Activated CD4-positive, alpha-beta T cell treated with anti-CD3 and anti-CD28 coated beads for 4 hours (primary cell): ENCODE measurements around the gene PSMA4.
A peak's percentile ranks its signal among the peaks of the same experiment; 100 is the strongest.
"Not testable (repeated sequence)": the region's sequence is repeated elsewhere in the genome, so short reads cannot be mapped to it uniquely, and the experiment has no call there.

ENCODE experiments used
- DNase-seq, 2 donors: peaks; one replicate each; pipeline ENCODE4 v3.0.0-alpha.2; 2020

PSMA4 gene

GRCh38 chr15:78552597-78552996 is 12.4 kb downstream of the PSMA4 start:
- DNase-seq: no peak

- not testable (repeated sequence) for DNase-seq
Observed at GRCh38 chr15:78560201-78560600, 20.0 kb downstream of the PSMA4 start.

GRCh38 chr15:78561490-78561889 is 21.2 kb downstream of the PSMA4 start:
- no peak for DNase-seq

- no peak for DNase-seq
Observed at GRCh38 chr15:78563092-78563491, 22.8 kb downstream of the PSMA4 start.

GRCh38 chr15:78564743-78565096 is 24.5 kb downstream of the PSMA4 start:
- DNase-seq: no peak

- peak; percentile 54 to 79 for DNase-seq
Observed at GRCh38 chr15:78565097-78565950, 25.1 kb downstream of the PSMA4 start, which contains the start of gene CHRNA5. Gene CHRNA5, plus strand, starts transcription at chr15:78565520. Its CDS starts 200 bp downstream, at chr15:78565720.

GRCh38 chr15:78565951-78566774 is 25.9 kb downstream of the PSMA4 start:
- DNase-seq: no peak

- no peak for DNase-seq
Observed at GRCh38 chr15:78567531-78567930, 27.3 kb downstream of the PSMA4 start.

GRCh38 chr15:78570710-78571109 is 30.5 kb downstream of the PSMA4 start:
- no peak for DNase-seq

GRCh38 chr15:78571382-78571781 is 31.1 kb downstream of the PSMA4 start:
- no peak for DNase-seq

- no peak for DNase-seq
Observed at GRCh38 chr15:78573416-78573815, 33.2 kb downstream of the PSMA4 start.

- no peak for DNase-seq
Observed at GRCh38 chr15:78574944-78575343, 34.7 kb downstream of the PSMA4 start.

- DNase-seq: no peak
Observed at GRCh38 chr15:78597583-78597982, 57.3 kb downstream of the PSMA4 start.

- no peak for DNase-seq
Observed at GRCh38 chr15:78598348-78598747, 58.1 kb downstream of the PSMA4 start.

- DNase-seq: no peak
Observed at GRCh38 chr15:78599189-78599588, 58.9 kb downstream of the PSMA4 start.
